Prostate gland (tissue), 2 donors: ENCODE data around the gene ENPP6.

Experiments used
- POLR2A ChIP-seq: fragments of 450-650 bp; IDR thresholded peaks from one replicate; pipeline ENCODE4 v1.6.1; 2016; ENCODE audit warnings: antibody characterized with exemption, mild to moderate bottlenecking
- TF ChIP-seq, protein P1 (sequence below), 4 experiments: fragments of 200-600 bp in 2 of 4; fragments of 450-650 bp in 2 of 4; sonication (generic) in 2 of 4; IDR thresholded peaks; 1 replicate in 3 of 4; 2 replicates in 1 of 4; pipeline ENCODE4 v1.5.1; 2016 to 2019; ENCODE audit warnings: antibody characterized with exemption in 4 of 4, mild to moderate bottlenecking in 2 of 4, moderate library complexity in 2 of 4

DNA sequence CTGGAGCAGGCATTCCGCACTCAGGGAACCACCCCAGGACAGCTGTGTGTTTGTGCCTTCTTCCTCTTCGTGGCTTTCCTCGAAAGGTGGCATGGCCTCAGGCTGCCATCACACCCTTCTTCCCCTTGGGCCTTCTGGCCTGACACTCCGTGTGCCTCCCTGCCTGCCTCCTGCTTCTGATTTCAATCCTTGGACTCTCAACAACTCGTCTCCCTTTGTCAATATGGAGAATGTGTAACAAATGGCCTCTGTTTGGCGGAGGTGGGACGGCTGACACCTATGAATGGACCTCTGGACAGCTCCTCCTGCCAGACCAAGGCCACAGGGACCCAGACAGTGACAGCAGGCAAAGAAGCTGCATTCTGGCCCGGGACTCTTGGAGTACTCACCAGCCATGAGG is 137.0 kb downstream of the ENPP6 start:
- TF ChIP-seq, protein P1, sequence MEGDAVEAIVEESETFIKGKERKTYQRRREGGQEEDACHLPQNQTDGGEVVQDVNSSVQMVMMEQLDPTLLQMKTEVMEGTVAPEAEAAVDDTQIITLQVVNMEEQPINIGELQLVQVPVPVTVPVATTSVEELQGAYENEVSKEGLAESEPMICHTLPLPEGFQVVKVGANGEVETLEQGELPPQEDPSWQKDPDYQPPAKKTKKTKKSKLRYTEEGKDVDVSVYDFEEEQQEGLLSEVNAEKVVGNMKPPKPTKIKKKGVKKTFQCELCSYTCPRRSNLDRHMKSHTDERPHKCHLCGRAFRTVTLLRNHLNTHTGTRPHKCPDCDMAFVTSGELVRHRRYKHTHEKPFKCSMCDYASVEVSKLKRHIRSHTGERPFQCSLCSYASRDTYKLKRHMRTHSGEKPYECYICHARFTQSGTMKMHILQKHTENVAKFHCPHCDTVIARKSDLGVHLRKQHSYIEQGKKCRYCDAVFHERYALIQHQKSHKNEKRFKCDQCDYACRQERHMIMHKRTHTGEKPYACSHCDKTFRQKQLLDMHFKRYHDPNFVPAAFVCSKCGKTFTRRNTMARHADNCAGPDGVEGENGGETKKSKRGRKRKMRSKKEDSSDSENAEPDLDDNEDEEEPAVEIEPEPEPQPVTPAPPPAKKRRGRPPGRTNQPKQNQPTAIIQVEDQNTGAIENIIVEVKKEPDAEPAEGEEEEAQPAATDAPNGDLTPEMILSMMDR (IDR thresholded peaks at IDR 0.05): no peak
- TF ChIP-seq POLR2A: no peak
